KMS-11 (cell line): Measurements from ENCODE around the gene ERICH3.
"Not testable (repeated sequence)": the region's sequence is repeated elsewhere in the genome, so short reads cannot be mapped to it uniquely, and the experiment has no call there.

Experiments used
- H2AFZ ChIP-seq: fragments of 200-600 bp; sonication (generic); 2 replicates; pipeline ENCODE4 v1.6.1; 2016; ENCODE audit warnings: antibody characterized with exemption, mixed run types, low read depth
- H3K27ac ChIP-seq: fragments of 200-600 bp; sonication (generic); 2 replicates; pipeline ENCODE4 v1.6.1; 2016; ENCODE audit warnings: mild to moderate bottlenecking, mixed run types
- H3K27me3 ChIP-seq: fragments of 200-600 bp; sonication (generic); 2 replicates; pipeline ENCODE4 v1.6.1; 2017; ENCODE audit warnings: mild to moderate bottlenecking, low read depth, mixed run types, moderate library complexity; ENCODE audit not compliant: insufficient read depth
- H3K36me3 ChIP-seq: fragments of 200-600 bp; sonication (generic); 2 replicates; pipeline ENCODE4 v1.6.1; 2017; ENCODE audit warnings: mild to moderate bottlenecking, mixed run types; ENCODE audit not compliant: insufficient read depth
- H3K4me1 ChIP-seq: fragments of 200-600 bp; sonication (generic); 2 replicates; pipeline ENCODE4 v1.6.1; 2016; ENCODE audit warnings: mild to moderate bottlenecking, low read depth, mixed run types; ENCODE audit not compliant: poor library complexity, severe bottlenecking
- H3K4me2 ChIP-seq: fragments of 200-600 bp; sonication (generic); 2 replicates; pipeline ENCODE4 v1.7.0; 2016; ENCODE audit warnings: mild to moderate bottlenecking, mixed run types
- H3K4me3 ChIP-seq: fragments of 200-600 bp; sonication (generic); IDR thresholded peaks from 2 replicates; pipeline ENCODE4 v1.6.1; 2017; ENCODE audit warnings: low read depth, low read length, mixed read lengths; ENCODE audit not compliant: insufficient read depth
- H3K79me2 ChIP-seq: fragments of 200-600 bp; sonication (generic); 2 replicates; pipeline ENCODE4 v1.6.1; 2016; ENCODE audit warnings: low read depth, mixed run types; ENCODE audit not compliant: insufficient read depth
- H3K9ac ChIP-seq: fragments of 200-600 bp; sonication (generic); 2 replicates; pipeline ENCODE4 v1.6.1; 2016; ENCODE audit warnings: mild to moderate bottlenecking, mixed run types
- H4K20me1 ChIP-seq: fragments of 200-600 bp; sonication (generic); 2 replicates; pipeline ENCODE4 v1.6.1; 2016; ENCODE audit warnings: mild to moderate bottlenecking, mixed run types; ENCODE audit not compliant: insufficient read depth
- CTCF ChIP-seq: fragments of 200-600 bp; sonication (generic); conservative IDR thresholded peaks from 2 replicates; pipeline ENCODE4 v1.6.1; 2017; ENCODE audit warnings: low read depth, mild to moderate bottlenecking, antibody characterized with exemption, low read length, moderate library complexity, mixed read lengths

Gene ERICH3

GRCh38 chr1:74681001-74681400 is 7.4 kb upstream of the ERICH3 start:
- H3K4me2 ChIP-seq = no peak overlapping the region
- no peak overlapping the region for H2AFZ ChIP-seq
- H3K9ac ChIP-seq = no peak overlapping the region
- H3K79me2 ChIP-seq = no peaks in the 10 kb centered on the region
- H4K20me1 ChIP-seq = no peaks in the 10 kb centered on the region
- no peaks in the 10 kb centered on the region for H3K4me1 ChIP-seq
- no peaks in the 10 kb centered on the region for H3K36me3 ChIP-seq
- H3K4me3 ChIP-seq = no peak overlapping the region
- no peak overlapping the region for H3K27ac ChIP-seq
- no peaks in the 10 kb centered on the region for H3K27me3 ChIP-seq
- no peak for TF ChIP-seq CTCF

GRCh38 chr1:74679811-74680210 is 6.2 kb upstream of the ERICH3 start:
- Histone ChIP-seq H3K36me3 (no peaks in the 10 kb centered on the region), H4K20me1 (no peaks in the 10 kb centered on the region), H3K27me3 (no peaks in the 10 kb centered on the region), H3K4me1 (no peaks in the 10 kb centered on the region), H2AFZ (no peak overlapping the region), H3K9ac (no peak overlapping the region), H3K79me2 (no peaks in the 10 kb centered on the region), H3K4me2 (no peak overlapping the region), H3K27ac (no peak overlapping the region), H3K4me3 (no peak overlapping the region)
- no peak for TF ChIP-seq CTCF

GRCh38 chr1:74677926-74678325 is 4.3 kb upstream of the ERICH3 start:
- Histone ChIP-seq H3K9ac (no peak overlapping the region), H2AFZ (no peak overlapping the region), H3K27ac (no peak overlapping the region), H3K36me3 (no peaks in the 10 kb centered on the region), H3K4me2 (no peak overlapping the region), H3K4me1 (no peaks in the 10 kb centered on the region), H4K20me1 (no peaks in the 10 kb centered on the region), H3K27me3 (no peaks in the 10 kb centered on the region), H3K4me3 (no peak overlapping the region), H3K79me2 (no peaks in the 10 kb centered on the region)
- TF ChIP-seq CTCF = no peak

- no peaks in the 10 kb centered on the region for H4K20me1 ChIP-seq
- H3K27ac ChIP-seq = no peak overlapping the region
- no peaks in the 10 kb centered on the region for H3K27me3 ChIP-seq
- no peaks in the 10 kb centered on the region for H3K36me3 ChIP-seq
- H3K79me2 ChIP-seq = no peaks in the 10 kb centered on the region
- no peak overlapping the region for H3K4me2 ChIP-seq
- H2AFZ ChIP-seq = no peak overlapping the region
- H3K9ac ChIP-seq = no peak overlapping the region
- no peaks in the 10 kb centered on the region for H3K4me1 ChIP-seq
- H3K4me3 ChIP-seq = no peak overlapping the region
- no peak for TF ChIP-seq CTCF
Observed at GRCh38 chr1:74674278-74675048, 871 bp upstream of the ERICH3 start.

GRCh38 chr1:74670866-74671265 is 2.7 kb downstream of the ERICH3 start:
- H3K36me3 ChIP-seq, H3K27ac ChIP-seq, H3K4me1 ChIP-seq, H4K20me1 ChIP-seq, H3K4me3 ChIP-seq, H2AFZ ChIP-seq, H3K27me3 ChIP-seq, H3K79me2 ChIP-seq, H3K9ac ChIP-seq, H3K4me2 ChIP-seq: not testable (repeated sequence)
